ENCODE measurements around the gene KIF1B.

- no peak for TF ChIP-seq FOXJ3 (CRISPR knock-in tag; IDR thresholded peaks at IDR 0.05; ENCODE audit: borderline replicate concordance)
- no peak for TF ChIP-seq ZNF423 (CRISPR knock-in tag; IDR thresholded peaks at IDR 0.05)
- no peak for TF ChIP-seq CTCF (IDR thresholded peaks at IDR 0.05)
- TF ChIP-seq, protein P1, sequence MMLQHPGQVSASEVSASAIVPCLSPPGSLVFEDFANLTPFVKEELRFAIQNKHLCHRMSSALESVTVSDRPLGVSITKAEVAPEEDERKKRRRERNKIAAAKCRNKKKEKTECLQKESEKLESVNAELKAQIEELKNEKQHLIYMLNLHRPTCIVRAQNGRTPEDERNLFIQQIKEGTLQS (CRISPR knock-in tag; conservative IDR thresholded peaks at IDR 0.05): no peak
- no peak for TF ChIP-seq JUN (CRISPR knock-in tag; IDR thresholded peaks at IDR 0.05)
- no peak for TF ChIP-seq ZBTB43 (CRISPR knock-in tag; IDR thresholded peaks at IDR 0.05)
- TF ChIP-seq ZNF232 (CRISPR knock-in tag; IDR thresholded peaks at IDR 0.05): no peak
- TF ChIP-seq SP1 (CRISPR knock-in tag; conservative IDR thresholded peaks at IDR 0.05): no peak
- TF ChIP-seq, protein P2, sequence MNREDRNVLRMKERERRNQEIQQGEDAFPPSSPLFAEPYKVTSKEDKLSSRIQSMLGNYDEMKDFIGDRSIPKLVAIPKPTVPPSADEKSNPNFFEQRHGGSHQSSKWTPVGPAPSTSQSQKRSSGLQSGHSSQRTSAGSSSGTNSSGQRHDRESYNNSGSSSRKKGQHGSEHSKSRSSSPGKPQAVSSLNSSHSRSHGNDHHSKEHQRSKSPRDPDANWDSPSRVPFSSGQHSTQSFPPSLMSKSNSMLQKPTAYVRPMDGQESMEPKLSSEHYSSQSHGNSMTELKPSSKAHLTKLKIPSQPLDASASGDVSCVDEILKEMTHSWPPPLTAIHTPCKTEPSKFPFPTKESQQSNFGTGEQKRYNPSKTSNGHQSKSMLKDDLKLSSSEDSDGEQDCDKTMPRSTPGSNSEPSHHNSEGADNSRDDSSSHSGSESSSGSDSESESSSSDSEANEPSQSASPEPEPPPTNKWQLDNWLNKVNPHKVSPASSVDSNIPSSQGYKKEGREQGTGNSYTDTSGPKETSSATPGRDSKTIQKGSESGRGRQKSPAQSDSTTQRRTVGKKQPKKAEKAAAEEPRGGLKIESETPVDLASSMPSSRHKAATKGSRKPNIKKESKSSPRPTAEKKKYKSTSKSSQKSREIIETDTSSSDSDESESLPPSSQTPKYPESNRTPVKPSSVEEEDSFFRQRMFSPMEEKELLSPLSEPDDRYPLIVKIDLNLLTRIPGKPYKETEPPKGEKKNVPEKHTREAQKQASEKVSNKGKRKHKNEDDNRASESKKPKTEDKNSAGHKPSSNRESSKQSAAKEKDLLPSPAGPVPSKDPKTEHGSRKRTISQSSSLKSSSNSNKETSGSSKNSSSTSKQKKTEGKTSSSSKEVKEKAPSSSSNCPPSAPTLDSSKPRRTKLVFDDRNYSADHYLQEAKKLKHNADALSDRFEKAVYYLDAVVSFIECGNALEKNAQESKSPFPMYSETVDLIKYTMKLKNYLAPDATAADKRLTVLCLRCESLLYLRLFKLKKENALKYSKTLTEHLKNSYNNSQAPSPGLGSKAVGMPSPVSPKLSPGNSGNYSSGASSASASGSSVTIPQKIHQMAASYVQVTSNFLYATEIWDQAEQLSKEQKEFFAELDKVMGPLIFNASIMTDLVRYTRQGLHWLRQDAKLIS (CRISPR knock-in tag; IDR thresholded peaks at IDR 0.05; ENCODE audit: borderline replicate concordance): no peak
- TF ChIP-seq CREB1 (CRISPR knock-in tag; IDR thresholded peaks at IDR 0.05): no peak
- no peak for TF ChIP-seq NFE2L1 (CRISPR knock-in tag; IDR thresholded peaks at IDR 0.05)
- TF ChIP-seq ZNF263 (CRISPR knock-in tag; IDR thresholded peaks at IDR 0.05; ENCODE audit: low read depth): no peak
- no peak for TF ChIP-seq ZNF512 (CRISPR knock-in tag; IDR thresholded peaks at IDR 0.05; ENCODE audit: borderline replicate concordance)
Observed at GRCh38 chr1:10253755-10254154, 43.4 kb downstream of the KIF1B start.
